Neural crest cell (in vitro differentiated cells): ENCODE measurements around the gene INSM2. TPM values are rescaled to one million over a fixed set of nuclear protein-coding genes. Genes with fewer than 3 reads are reported as not detected.

Source experiments
- DNase-seq: peaks from one replicate; pipeline ENCODE4 v3.0.0; 2021; ENCODE audit warnings: low read depth, mixed read lengths, low spot score
- H3K27ac Mint-ChIP-seq: one replicate; pipeline ENCODE4 v1.8.0; 2021; ENCODE audit warnings: mild to moderate bottlenecking, mixed read lengths; ENCODE audit not compliant: unreplicated experiment
- H3K27me3 Mint-ChIP-seq: 2 replicates; pipeline ENCODE4 v1.8.0; 2021; ENCODE audit warnings: low read depth, mild to moderate bottlenecking, mixed read lengths
- H3K36me3 Mint-ChIP-seq: 2 replicates; pipeline ENCODE4 v1.8.0; 2021; ENCODE audit warnings: low read depth, mild to moderate bottlenecking, mixed read lengths
- H3K4me1 Mint-ChIP-seq: 2 replicates; pipeline ENCODE4 v1.8.0; 2021; ENCODE audit warnings: mixed read lengths
- H3K4me3 Mint-ChIP-seq: one replicate; pipeline ENCODE4 v1.8.0; 2021; ENCODE audit warnings: mild to moderate bottlenecking, mixed read lengths
- H3K9me3 Mint-ChIP-seq: 2 replicates; pipeline ENCODE4 v1.8.0; 2021; ENCODE audit warnings: mixed read lengths
- CTCF ChIP-seq: fragments of 200-600 bp; sonication (generic); conservative IDR thresholded peaks from 2 replicates; pipeline ENCODE4 v1.5.0; 2021; ENCODE audit warnings: antibody characterized with exemption, mild to moderate bottlenecking
- total RNA-seq: library from RNA; stranded (reverse); gene quantifications from 2 replicates; pipeline ENCODE4 v1.2.1, GENCODE V29; 2021

Gene INSM2
- total RNA-seq, 1 donor from 2014 or later = 0.09 TPM

- Mint-ChIP-seq H3K4me3 (no peak overlapping the region), H3K4me1 (peaks cover 14% of the 10 kb centered on the region), H3K9me3 (no peaks in the 10 kb centered on the region), H3K36me3 (no peaks in the 10 kb centered on the region), H3K27ac (no peak overlapping the region), H3K27me3 (no peaks in the 10 kb centered on the region)
- no peak for DNase-seq
- no peak for TF ChIP-seq CTCF
Observed at GRCh38 chr14:35549551-35549950, 15.6 kb downstream of the INSM2 start.

GRCh38 chr14:35551081-35551480, 17.1 kb downstream of the INSM2 start:
- no peak overlapping the region for H3K4me3 Mint-ChIP-seq
- H3K27ac Mint-ChIP-seq = no peak overlapping the region
- no peaks in the 10 kb centered on the region for H3K36me3 Mint-ChIP-seq
- H3K9me3 Mint-ChIP-seq = no peaks in the 10 kb centered on the region
- no peak for DNase-seq
- H3K27me3 Mint-ChIP-seq = no peaks in the 10 kb centered on the region
- no peak for TF ChIP-seq CTCF
- H3K4me1 Mint-ChIP-seq = peaks cover 14% of the 10 kb centered on the region

- no peak for TF ChIP-seq CTCF
- Mint-ChIP-seq H3K27ac (no peak overlapping the region), H3K9me3 (no peaks in the 10 kb centered on the region), H3K4me3 (no peak overlapping the region), H3K4me1 (peaks cover 28% of the 10 kb centered on the region), H3K27me3 (no peaks in the 10 kb centered on the region), H3K36me3 (no peaks in the 10 kb centered on the region)
- no peak for DNase-seq
Observed at GRCh38 chr14:35553808-35554207, 19.8 kb downstream of the INSM2 start.

GRCh38 chr14:35556548-35556947, 22.6 kb downstream of the INSM2 start:
- TF ChIP-seq CTCF = no peak
- H3K27ac Mint-ChIP-seq = no peak overlapping the region
- DNase-seq = no peak
- no peaks in the 10 kb centered on the region for H3K9me3 Mint-ChIP-seq
- no peaks in the 10 kb centered on the region for H3K27me3 Mint-ChIP-seq
- peaks cover 22% of the 10 kb centered on the region for H3K4me1 Mint-ChIP-seq
- H3K4me3 Mint-ChIP-seq = no peak overlapping the region
- H3K36me3 Mint-ChIP-seq = no peaks in the 10 kb centered on the region

- DNase-seq = no peak
- no peaks in the 10 kb centered on the region for H3K27me3 Mint-ChIP-seq
- no peaks in the 10 kb centered on the region for H3K9me3 Mint-ChIP-seq
- H3K27ac Mint-ChIP-seq = no peak overlapping the region
- H3K36me3 Mint-ChIP-seq = no peaks in the 10 kb centered on the region
- no peak overlapping the region for H3K4me3 Mint-ChIP-seq
- peaks cover 22% of the 10 kb centered on the region for H3K4me1 Mint-ChIP-seq
- TF ChIP-seq CTCF = no peak
Observed at GRCh38 chr14:35557221-35557747, 23.3 kb downstream of the INSM2 start.
